GM12891 (cell line): ENCODE results near the gene ROMO1.
"Not testable (repeated sequence)": the region's sequence is repeated elsewhere in the genome, so short reads cannot be mapped to it uniquely, and the experiment has no call there.

ENCODE experiments used
- DNase-seq: peaks from one replicate; pipeline ENCODE4 v3.0.0; 2011; ENCODE audit warnings: low spot score; ENCODE audit not compliant: insufficient read length
- FAIRE-seq: peaks from 2 replicates; lab custom pipeline; 2011; peaks lifted over from hg19 to GRCh38; lab: Jason Lieb, UNC
- PAX5 ChIP-seq: IDR thresholded peaks from 2 replicates; pipeline ENCODE4 v1.6.1; 2011; ENCODE audit warnings: low read length, moderate library complexity, mild to moderate bottlenecking; ENCODE audit not compliant: insufficient read depth, severe bottlenecking
- POLR2A ChIP-seq: IDR thresholded peaks from 2 replicates; pipeline ENCODE4 v1.6.1; 2011; ENCODE audit warnings: low read depth, low read length, control low read depth
- POLR2AphosphoS5 ChIP-seq: IDR thresholded peaks from 2 replicates; pipeline ENCODE4 v1.6.1; 2011; ENCODE audit warnings: low read depth, low read length, control low read depth
- POU2F2 ChIP-seq: IDR thresholded peaks from 2 replicates; pipeline ENCODE4 v1.6.1; 2011; ENCODE audit warnings: low read depth, mild to moderate bottlenecking, control low read depth, low read length, moderate library complexity
- SPI1 ChIP-seq: IDR thresholded peaks from 2 replicates; pipeline ENCODE4 v1.6.1; 2011; ENCODE audit warnings: low read depth, low read length, control low read depth
- TAF1 ChIP-seq: IDR thresholded peaks from 2 replicates; pipeline ENCODE4 v1.6.1; 2011; ENCODE audit warnings: low read depth, low read length, control low read depth

ROMO1 gene

GRCh38 chr20:35720165-35721123, 21.2 kb downstream of the ROMO1 start:
- DNase-seq (no peak), FAIRE-seq (no peak)
- TF ChIP-seq PAX5 (no peak), POU2F2 (peak; percentile 29; the same call in 1 of the 2 replicates), SPI1 (no peak), POLR2AphosphoS5 (0 out of 2 replicates have a peak, but pooled peaks have one; percentile 32), TAF1 (0 out of 2 replicates have a peak, but pooled peaks have one; percentile 23), POLR2A (peak; percentile 33; the same call in 1 of the 2 replicates)

GRCh38 chr20:35721219-35721618, 22.0 kb downstream of the ROMO1 start:
- TF ChIP-seq TAF1 (no peak), POU2F2 (no peak), POLR2AphosphoS5 (no peak), POLR2A (no peak), SPI1 (no peak), PAX5 (no peak)
- DNase-seq, result no peak
- FAIRE-seq, result no peak

- TF ChIP-seq SPI1 (0 out of 2 replicates have a peak, but pooled peaks have one; percentile 11), TAF1 (no peak), POLR2A (peak; percentile 61), POU2F2 (no peak), PAX5 (no peak), POLR2AphosphoS5 (no peak; the same call in 1 of the 2 replicates)
- DNase-seq, result no peak
- FAIRE-seq, result no peak
These were observed 22.4 kb downstream of the ROMO1 start for GRCh38 chr20:35721621-35722020.

GRCh38 chr20:35723275-35723639, 24.1 kb downstream of the ROMO1 start:
- FAIRE-seq, DNase-seq: not testable (repeated sequence)

- DNase-seq, FAIRE-seq: not testable (repeated sequence)
These were observed 24.6 kb downstream of the ROMO1 start for GRCh38 chr20:35723652-35724320.

GRCh38 chr20:35724321-35725230, 25.4 kb downstream of the ROMO1 start:
- DNase-seq, result no peak

GRCh38 chr20:35726842-35727711, 27.9 kb downstream of the ROMO1 start:
- TF ChIP-seq POU2F2 (no peak), POLR2AphosphoS5 (no peak; the same call in 1 of the 2 replicates), POLR2A (peak; percentile 49; the same call in 1 of the 2 replicates), PAX5 (no peak)
- FAIRE-seq, result no peak
- no peak for DNase-seq

More at GRCh38 chr20:35724321-35725230, 25.4 kb downstream of the ROMO1 start:
- FAIRE-seq, result no peak
- TF ChIP-seq POU2F2 (no peak), POLR2A (peak; percentile 19; the same call in 1 of the 2 replicates), PAX5 (no peak), SPI1 (no peak), TAF1 (no peak), POLR2AphosphoS5 (peak; percentile 53)

GRCh38 chr20:35729283-35729807, 30.1 kb downstream of the ROMO1 start:
- DNase-seq (no peak), FAIRE-seq (no peak)
- no peak for TF ChIP-seq POLR2AphosphoS5
- TF ChIP-seq TAF1, result no peak
- 0 out of 2 replicates have a peak, but pooled peaks have one; percentile 17 for TF ChIP-seq POLR2A
